Naive thymus-derived CD4-positive, alpha-beta T cell (primary cell): ENCODE data around the gene EXOC6. TPM values are rescaled to one million over a fixed set of nuclear protein-coding genes. Genes with fewer than 3 reads are reported as not detected.

Experiments
- ATAC-seq: fragments of 150-1000 bp; cut with Tn5 transposase; 2 replicates; pipeline ENCODE4 v1.10.0; 2021; ENCODE audit warnings: mild to moderate bottlenecking, moderate library complexity
- CTCF ChIA-PET: fragments of 350-600 bp; sonication (Branson Sonifier 250); formaldehyde crosslinking; loops from one replicate; lab custom pipeline; 2021; ENCODE audit warnings: antibody characterized with exemption; lab: Charles Lee
- POLR2A ChIA-PET: fragments of 350-600 bp; sonication (Branson Sonifier 250); formaldehyde crosslinking; loops from one replicate; lab custom pipeline; 2021; ENCODE audit warnings: antibody characterized with exemption, inconsistent platforms; lab: Charles Lee
- DNase-seq, 9 donors: peaks; one replicate each; pipeline versions ENCODE4 v3.0.0 to v3.0.0-alpha.2; 2020 to 2022; ENCODE audit warnings: mixed read lengths in 1 of 9
- H3K27ac ChIP-seq: one replicate; pipeline ENCODE4 v1.7.0; 2013; ENCODE audit warnings: mild to moderate bottlenecking, low read depth, low read length, moderate library complexity
- H3K27me3 ChIP-seq, 2 donors: one replicate each; pipeline ENCODE4 v1.7.0; 2013; ENCODE audit warnings: low read length in 2 of 2, mild to moderate bottlenecking in 2 of 2, moderate library complexity in 2 of 2; ENCODE audit not compliant: control insufficient read depth in 2 of 2, insufficient read depth in 2 of 2
- H3K36me3 ChIP-seq, 3 experiments: 1 replicate in 2 of 3; 2 replicates in 1 of 3; pipeline ENCODE4 v1.7.0; 2013; ENCODE audit warnings: low read length in 3 of 3, mild to moderate bottlenecking in 3 of 3, moderate library complexity in 1 of 3; ENCODE audit not compliant: insufficient read depth in 3 of 3, control insufficient read depth in 2 of 3
- H3K4me1 ChIP-seq, 2 donors: one replicate each; pipeline ENCODE4 v1.7.0; 2013; ENCODE audit warnings: low read length in 2 of 2, mild to moderate bottlenecking in 2 of 2, moderate library complexity in 1 of 2; ENCODE audit not compliant: control insufficient read depth in 2 of 2, insufficient read depth in 2 of 2
- H3K4me3 ChIP-seq: 2 replicates; pipeline ENCODE4 v1.7.0; 2013; ENCODE audit warnings: mild to moderate bottlenecking, low read length
- H3K9me3 ChIP-seq, 3 experiments: 1 replicate in 2 of 3; 2 replicates in 1 of 3; pipeline ENCODE4 v1.7.0; 2013; ENCODE audit warnings: low read length in 3 of 3; ENCODE audit not compliant: control insufficient read depth in 2 of 3
- H3K27ac Mint-ChIP-seq, 9 donors: one replicate each; pipeline ENCODE4 v1.8.0; 2020 to 2022; ENCODE audit warnings: mixed read lengths in 9 of 9, mild to moderate bottlenecking in 8 of 9, moderate library complexity in 5 of 9, inconsistent platforms in 2 of 9
- H3K27me3 Mint-ChIP-seq, 5 donors: one replicate each; pipeline ENCODE4 v1.8.0; 2021 to 2022; ENCODE audit warnings: mixed read lengths in 5 of 5, mild to moderate bottlenecking in 1 of 5
- H3K36me3 Mint-ChIP-seq, 5 donors: one replicate each; pipeline ENCODE4 v1.8.0; 2020 to 2022; ENCODE audit warnings: mixed read lengths in 5 of 5, mild to moderate bottlenecking in 3 of 5, inconsistent platforms in 1 of 5
- H3K4me1 Mint-ChIP-seq, 7 donors: one replicate each; pipeline ENCODE4 v1.8.0; 2020 to 2022; ENCODE audit warnings: mixed read lengths in 7 of 7, mild to moderate bottlenecking in 3 of 7, inconsistent platforms in 1 of 7
- H3K4me3 Mint-ChIP-seq, 10 donors: one replicate each; pipeline ENCODE4 v1.8.0; 2020 to 2022; ENCODE audit warnings: mild to moderate bottlenecking in 10 of 10, mixed read lengths in 10 of 10, moderate library complexity in 6 of 10, inconsistent platforms in 2 of 10
- H3K9me3 Mint-ChIP-seq, 11 donors: one replicate each; pipeline ENCODE4 v1.8.0; 2020 to 2022; ENCODE audit warnings: mixed read lengths in 11 of 11, mild to moderate bottlenecking in 4 of 11, inconsistent platforms in 1 of 11, moderate library complexity in 1 of 11
- intact Hi-C, 2 donors: fragments of 100-400 bp; cut with micrococcal nuclease; formaldehyde crosslinking; loops; one replicate each; pipeline ENCODE4 v1.15.1; 2023
- polyA plus RNA-seq, 2 donors: library from polyadenylated mRNA; unstranded; fragments of 300-500 nt; fragmentation: Illumina TruSeq; gene quantifications; one replicate each; pipeline ENCODE4 v1.2.3, GENCODE V29; 2021
- total RNA-seq, 6 experiments: library from RNA in 5 of 6; stranded (reverse) in 5 of 6; gene quantifications; 1 replicate in 5 of 6; 2 replicates in 1 of 6; pipeline ENCODE4 v1.2.3 and lab custom pipeline; 2021 to 2026

Gene EXOC6
- total and polyA plus RNA-seq, 7 experiments from 2014 or later = 5.8 to 12.1 (median 9.8) TPM

DNA sequence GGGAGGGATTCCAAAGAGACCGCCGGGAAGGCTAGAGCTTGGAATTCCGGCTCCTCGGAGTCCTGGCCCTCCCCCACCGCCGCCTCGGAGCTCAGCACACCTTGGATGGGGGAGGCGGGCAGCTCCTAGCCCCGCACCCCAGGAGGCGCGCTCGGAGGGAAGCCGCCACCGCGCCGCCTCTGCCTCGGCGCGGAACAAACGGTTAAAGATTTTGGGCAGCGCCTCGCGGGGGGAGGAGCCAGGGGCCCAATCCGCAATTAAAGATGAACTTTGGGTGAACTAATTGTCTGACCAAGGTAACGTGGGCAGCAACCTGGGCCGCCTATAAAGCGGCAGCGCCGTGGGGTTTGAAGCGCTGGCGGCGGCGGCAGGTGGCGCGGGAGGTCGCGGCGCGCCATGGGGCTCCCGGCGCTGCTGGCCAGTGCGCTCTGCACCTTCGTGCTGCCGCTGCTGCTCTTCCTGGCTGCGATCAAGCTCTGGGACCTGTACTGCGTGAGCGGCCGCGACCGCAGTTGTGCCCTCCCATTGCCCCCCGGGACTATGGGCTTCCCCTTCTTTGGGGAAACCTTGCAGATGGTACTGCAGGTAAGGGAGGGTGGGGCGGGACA, 225.3 kb downstream of the EXOC6 start, which contains the start of gene CYP26A1:
Gene CYP26A1, plus strand, starts transcription at position 355 of the 608 bp plus-strand sequence. Its CDS starts 42 bp downstream, at position 397.
- Mint-ChIP-seq H3K36me3 (peaks cover 0 to 1% (median 0%) of the 10 kb centered on the region in 5 donors), H3K27ac (peak within 1 kb of the TSS in 1 of 9 donors; percentile 62), H3K27me3 (peaks cover 63 to 90% (median 69%) of the 10 kb centered on the region in 5 donors), H3K9me3 (peaks cover 0 to 3% (median 0%) of the 10 kb centered on the region in 11 donors), H3K4me3 (peak within 1 kb of the TSS in 9 of 10 donors; percentile 14 to 82 (median 59)), H3K4me1 (peaks cover 9 to 39% (median 21%) of the 10 kb centered on the region in 7 donors)
- no peak for ATAC-seq
- intact Hi-C loops = loop anchor here in 1 of 2 donors (5.0 kb wide), 2 partner anchors 186 to 381 kb away; no protein-coding TSS in a partner anchor
- Histone ChIP-seq H3K4me1 (no peaks in the 10 kb centered on the region), H3K4me3 (no peak within 1 kb of the TSS), H3K27ac (no peak within 1 kb of the TSS), H3K27me3 (peaks cover 0 to 7% of the 10 kb centered on the region in 2 donors), H3K36me3 (no peaks in the 10 kb centered on the region), H3K9me3 (no peaks in the 10 kb centered on the region)
- DNase-seq = peak in 1 of 9 donors; percentile 31
- CTCF ChIA-PET = no interaction called here
- POLR2A ChIA-PET = no interaction called here

DNA sequence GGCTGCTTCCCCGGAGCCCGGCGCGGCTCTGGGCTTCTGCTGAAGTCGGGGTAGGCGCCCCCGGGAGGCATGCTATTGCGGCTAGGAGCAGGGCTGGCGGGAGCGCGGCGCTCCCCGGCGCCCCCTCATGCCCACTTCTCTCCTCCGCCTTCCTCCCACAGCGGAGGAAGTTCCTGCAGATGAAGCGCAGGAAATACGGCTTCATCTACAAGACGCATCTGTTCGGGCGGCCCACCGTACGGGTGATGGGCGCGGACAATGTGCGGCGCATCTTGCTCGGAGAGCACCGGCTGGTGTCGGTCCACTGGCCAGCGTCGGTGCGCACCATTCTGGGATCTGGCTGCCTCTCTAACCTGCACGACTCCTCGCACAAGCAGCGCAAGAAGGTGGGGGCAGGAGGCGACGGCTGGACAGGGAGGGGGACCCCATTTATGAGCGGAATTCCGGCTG, 225.9 kb downstream of the EXOC6 start:
- no peaks in the 10 kb centered on the region for H3K9me3 ChIP-seq
- intact Hi-C loops = loop anchor here in 1 of 2 donors (5.0 kb wide), 2 partner anchors 187 to 382 kb away; no protein-coding TSS in a partner anchor
- peaks cover 0 to 1% (median 0%) of the 10 kb centered on the region in 5 donors for H3K36me3 Mint-ChIP-seq
- ChIA-PET POLR2A (no interaction called here), CTCF (no interaction called here)
- peak in 1 of 9 donors; percentile 28 for DNase-seq
- H3K27me3 ChIP-seq = peaks cover 0 to 7% of the 10 kb centered on the region in 2 donors
- no peak overlapping the region for H3K27ac ChIP-seq
- peaks cover 0 to 3% (median 0%) of the 10 kb centered on the region in 11 donors for H3K9me3 Mint-ChIP-seq
- no peaks in the 10 kb centered on the region for H3K36me3 ChIP-seq
- peak overlapping the region in 1 of 9 donors; percentile 62 for H3K27ac Mint-ChIP-seq
- H3K4me1 Mint-ChIP-seq = peaks cover 9 to 39% (median 19%) of the 10 kb centered on the region in 7 donors
- peak overlapping the region in 9 of 10 donors; percentile 14 to 82 (median 58) for H3K4me3 Mint-ChIP-seq
- H3K4me1 ChIP-seq = no peaks in the 10 kb centered on the region
- no peak overlapping the region for H3K4me3 ChIP-seq
- ATAC-seq = no peak
- H3K27me3 Mint-ChIP-seq = peaks cover 58 to 88% (median 65%) of the 10 kb centered on the region in 5 donors

- Mint-ChIP-seq H3K4me3 (peak overlapping the region in 9 of 10 donors; percentile 14 to 82 (median 58)), H3K4me1 (peaks cover 9 to 39% (median 19%) of the 10 kb centered on the region in 7 donors), H3K27me3 (peaks cover 60 to 91% (median 68%) of the 10 kb centered on the region in 5 donors), H3K9me3 (peaks cover 0 to 1% (median 0%) of the 10 kb centered on the region in 11 donors), H3K27ac (peak overlapping the region in 1 of 9 donors; percentile 62), H3K36me3 (peaks cover 0 to 1% (median 0%) of the 10 kb centered on the region in 5 donors)
- Histone ChIP-seq H3K4me1 (no peaks in the 10 kb centered on the region), H3K36me3 (no peaks in the 10 kb centered on the region), H3K9me3 (no peaks in the 10 kb centered on the region), H3K27ac (no peak overlapping the region), H3K27me3 (peaks cover 0 to 7% of the 10 kb centered on the region in 2 donors), H3K4me3 (no peak overlapping the region)
- POLR2A ChIA-PET = no interaction called here
- intact Hi-C loops = loop anchor here in 1 of 2 donors (5.0 kb wide), 2 partner anchors 187 to 382 kb away; no protein-coding TSS in a partner anchor
- no peak for ATAC-seq
- CTCF ChIA-PET = no interaction called here
- no peak for DNase-seq
These were observed 226.5 kb downstream of the EXOC6 start for GRCh38 chr10:93074597-93075368.

- CTCF ChIA-PET = interaction anchor here (0.5 kb wide), 1 partner anchor 452 kb away, joined by 3 read pairs; no protein-coding TSS in a partner anchor
These were observed 227.3 kb downstream of the EXOC6 start for GRCh38 chr10:93075369-93076221.

DNA sequence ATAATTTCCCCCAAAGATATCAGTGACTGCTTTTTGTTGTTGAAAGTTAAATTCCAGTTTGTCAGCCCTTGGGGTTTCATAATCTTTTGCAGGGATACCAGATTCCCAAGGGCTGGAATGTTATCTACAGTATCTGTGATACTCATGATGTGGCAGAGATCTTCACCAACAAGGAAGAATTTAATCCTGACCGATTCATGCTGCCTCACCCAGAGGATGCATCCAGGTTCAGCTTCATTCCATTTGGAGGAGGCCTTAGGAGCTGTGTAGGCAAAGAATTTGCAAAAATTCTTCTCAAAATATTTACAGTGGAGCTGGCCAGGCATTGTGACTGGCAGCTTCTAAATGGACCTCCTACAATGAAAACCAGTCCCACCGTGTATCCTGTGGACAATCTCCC, 228.6 kb downstream of the EXOC6 start:
- H3K4me3 Mint-ChIP-seq = no peak overlapping the region
- H3K4me3 ChIP-seq = no peak overlapping the region
- H3K4me1 Mint-ChIP-seq = peaks cover 12 to 32% (median 20%) of the 10 kb centered on the region in 7 donors
- peaks cover 0 to 1% (median 0%) of the 10 kb centered on the region in 11 donors for H3K9me3 Mint-ChIP-seq
- H3K4me1 ChIP-seq = no peaks in the 10 kb centered on the region
- no peak overlapping the region for H3K27ac Mint-ChIP-seq
- H3K27ac ChIP-seq = no peak overlapping the region
- H3K27me3 ChIP-seq = no peaks in the 10 kb centered on the region
- POLR2A ChIA-PET = interaction anchor here (0.6 kb wide), 1 partner anchor 34 kb away, joined by 3 read pairs; no protein-coding TSS in a partner anchor
- H3K27me3 Mint-ChIP-seq = peaks cover 56 to 84% (median 66%) of the 10 kb centered on the region in 5 donors
- no peaks in the 10 kb centered on the region for H3K36me3 ChIP-seq
- intact Hi-C loops = no loop called here
- H3K9me3 ChIP-seq = no peaks in the 10 kb centered on the region
- CTCF ChIA-PET = interaction anchor here (0.6 kb wide), 1 partner anchor 195 kb away, joined by 3 read pairs; no protein-coding TSS in a partner anchor
- no peak for ATAC-seq
- no peak for DNase-seq
- H3K36me3 Mint-ChIP-seq = peaks cover 0 to 1% (median 0%) of the 10 kb centered on the region in 5 donors

More at GRCh38 chr10:93075369-93076221, 227.3 kb downstream of the EXOC6 start:
- Mint-ChIP-seq H3K4me3 (peak overlapping the region in 4 of 10 donors; percentile 3 to 81 (median 22)), H3K4me1 (peaks cover 15 to 42% (median 22%) of the 10 kb centered on the region in 7 donors), H3K27me3 (peaks cover 59 to 88% (median 67%) of the 10 kb centered on the region in 5 donors), H3K36me3 (peaks cover 0 to 1% (median 0%) of the 10 kb centered on the region in 5 donors), H3K27ac (no peak overlapping the region), H3K9me3 (peaks cover 0 to 1% (median 0%) of the 10 kb centered on the region in 11 donors)
- Histone ChIP-seq H3K27ac (no peak overlapping the region), H3K4me1 (no peaks in the 10 kb centered on the region), H3K4me3 (no peak overlapping the region), H3K36me3 (no peaks in the 10 kb centered on the region), H3K27me3 (peaks cover 0 to 3% of the 10 kb centered on the region in 2 donors), H3K9me3 (no peaks in the 10 kb centered on the region)
- POLR2A ChIA-PET = no interaction called here
- ATAC-seq (no peak), DNase-seq (no peak)
- intact Hi-C loops = no loop called here
